ENCODE results near the gene CD2BP2. TPM values are rescaled to one million over a fixed set of nuclear protein-coding genes. Genes with fewer than 3 reads are reported as not detected.

Gene CD2BP2
- polyA plus RNA-seq, 1 donor from 2014 or later, result 42.7 TPM

DNA sequence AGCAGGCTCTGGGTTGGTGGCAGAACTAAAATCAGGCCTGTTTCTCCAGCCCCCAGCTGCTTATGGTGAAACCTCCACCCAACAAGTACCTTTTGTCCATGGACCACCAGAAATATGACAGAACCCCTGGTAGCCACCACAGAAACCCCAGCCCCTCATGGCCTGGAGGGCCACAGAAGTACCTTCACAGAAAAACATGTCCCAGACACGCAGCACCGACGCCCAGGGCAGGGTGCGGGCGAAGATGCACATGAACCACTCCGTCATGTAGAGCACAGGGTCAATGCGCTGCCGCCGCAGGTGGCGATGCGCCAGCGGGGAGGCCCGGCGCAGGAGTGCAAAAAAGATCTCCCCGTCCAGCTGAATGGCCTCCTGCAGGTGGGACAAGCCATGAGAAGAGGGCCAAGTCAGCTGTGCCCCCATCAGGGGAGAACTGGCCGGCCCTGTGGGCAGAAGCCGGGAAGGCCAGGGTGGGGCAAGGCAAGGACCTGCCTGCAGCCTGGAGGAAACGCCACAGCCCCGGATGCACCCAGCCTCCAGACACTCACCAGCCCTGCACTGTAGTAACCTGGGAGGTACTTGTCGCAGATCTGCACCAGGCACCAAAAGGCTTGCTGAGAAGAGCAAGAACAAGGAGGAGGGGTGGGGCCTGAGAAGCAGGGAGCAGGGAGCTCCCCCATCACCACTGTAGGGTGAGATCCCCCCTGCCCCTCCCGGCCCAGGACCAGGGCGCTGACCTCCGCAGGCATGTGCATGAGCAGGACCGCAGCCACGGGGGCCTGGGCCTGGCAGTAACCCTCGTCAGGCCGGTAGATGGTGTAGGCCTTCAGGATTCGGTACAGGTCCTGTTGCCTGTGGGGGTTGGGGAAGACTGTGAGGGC lies 4.1 kb upstream of the CD2BP2 start:
- Mint-ChIP-seq H3K27me3 (no peaks in the 10 kb centered on the region), H3K9me3 (no peaks in the 10 kb centered on the region), H3K4me3 (no peak overlapping the region), H3K4me1 (peaks cover 9 to 12% (median 11%) of the 10 kb centered on the region in 3 donors), H3K27ac (peak overlapping the region in 1 of 3 donors; percentile 63), H3K36me3 (no peaks in the 10 kb centered on the region)

- H3K36me3 Mint-ChIP-seq, result no peaks in the 10 kb centered on the region
Observed at GRCh38 chr16:30358577-30358936, 3.4 kb upstream of the CD2BP2 start.

GRCh38 chr16:30357715-30358576 lies 2.8 kb upstream of the CD2BP2 start:
- peak overlapping the region in 1 of 4 donors; percentile 9 for H3K4me3 Mint-ChIP-seq
- peaks cover 11 to 14% (median 12%) of the 10 kb centered on the region in 3 donors for H3K4me1 Mint-ChIP-seq
- H3K27ac Mint-ChIP-seq, result no peak overlapping the region
- peaks cover 1% of the 10 kb centered on the region for H3K36me3 Mint-ChIP-seq
- H3K9me3 Mint-ChIP-seq, result no peaks in the 10 kb centered on the region
- H3K27me3 Mint-ChIP-seq, result no peaks in the 10 kb centered on the region

More at GRCh38 chr16:30358577-30358936, 3.4 kb upstream of the CD2BP2 start:
- Mint-ChIP-seq H3K27ac (peak overlapping the region in 1 of 3 donors; percentile 63), H3K4me3 (no peak overlapping the region), H3K4me1 (peaks cover 11 to 13% (median 12%) of the 10 kb centered on the region in 3 donors), H3K9me3 (no peaks in the 10 kb centered on the region), H3K27me3 (no peaks in the 10 kb centered on the region)

GRCh38 chr16:30357085-30357714 lies 2.1 kb upstream of the CD2BP2 start:
- Mint-ChIP-seq H3K9me3 (no peaks in the 10 kb centered on the region), H3K4me3 (peak overlapping the region in 2 of 4 donors; percentile 9 to 98), H3K27ac (peak overlapping the region in 1 of 3 donors; percentile 92), H3K27me3 (no peaks in the 10 kb centered on the region), H3K36me3 (peaks cover 2% of the 10 kb centered on the region), H3K4me1 (peaks cover 11 to 14% (median 12%) of the 10 kb centered on the region in 3 donors)

GRCh38 chr16:30356401-30357084 lies 1.4 kb upstream of the CD2BP2 start:
- Mint-ChIP-seq H3K4me1 (peaks cover 12 to 14% (median 13%) of the 10 kb centered on the region in 3 donors), H3K27ac (peak overlapping the region; percentile 92 to 99 (median 97)), H3K4me3 (peak overlapping the region; percentile 77 to 99 (median 96)), H3K9me3 (no peaks in the 10 kb centered on the region), H3K27me3 (no peaks in the 10 kb centered on the region), H3K36me3 (peaks cover 2% of the 10 kb centered on the region)

DNA sequence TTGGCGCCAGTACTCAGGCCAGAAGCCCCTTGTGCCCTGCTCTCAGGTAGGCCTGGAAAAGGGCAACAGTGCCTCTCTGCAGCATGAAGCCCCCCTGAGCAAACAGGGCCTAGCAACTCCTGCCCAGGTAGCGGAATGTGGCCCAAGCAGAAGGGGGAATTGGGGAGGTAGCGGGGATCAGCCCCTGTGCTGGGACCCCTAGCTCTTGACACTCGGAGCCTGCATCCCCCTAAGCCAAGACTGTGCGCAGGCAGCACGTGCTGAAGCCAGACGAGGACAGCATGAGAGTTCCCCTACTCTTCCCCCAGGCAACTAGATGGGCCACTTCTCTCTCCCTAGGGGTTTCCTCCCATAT lies 823 bp upstream of the CD2BP2 start:
- peak overlapping the region; percentile 94 to 99 (median 98) for H3K4me3 Mint-ChIP-seq
- H3K36me3 Mint-ChIP-seq, result peaks cover 3% of the 10 kb centered on the region
- no peaks in the 10 kb centered on the region for H3K27me3 Mint-ChIP-seq
- no peaks in the 10 kb centered on the region for H3K9me3 Mint-ChIP-seq
- H3K27ac Mint-ChIP-seq, result peak overlapping the region; percentile 92 to 99 (median 97)
- H3K4me1 Mint-ChIP-seq, result peaks cover 16 to 18% (median 17%) of the 10 kb centered on the region in 3 donors

GRCh38 chr16:30354423-30355143 lies 525 bp downstream of the CD2BP2 start:
- peaks cover 29 to 30% (median 29%) of the 10 kb centered on the region in 3 donors for H3K4me1 Mint-ChIP-seq
- H3K27me3 Mint-ChIP-seq, result no peaks in the 10 kb centered on the region
- peak overlapping the region; percentile 92 to 99 (median 97) for H3K27ac Mint-ChIP-seq
- H3K9me3 Mint-ChIP-seq, result no peaks in the 10 kb centered on the region
- peaks cover 9% of the 10 kb centered on the region for H3K36me3 Mint-ChIP-seq
- H3K4me3 Mint-ChIP-seq, result peak overlapping the region; percentile 94 to 99 (median 98)

DNA sequence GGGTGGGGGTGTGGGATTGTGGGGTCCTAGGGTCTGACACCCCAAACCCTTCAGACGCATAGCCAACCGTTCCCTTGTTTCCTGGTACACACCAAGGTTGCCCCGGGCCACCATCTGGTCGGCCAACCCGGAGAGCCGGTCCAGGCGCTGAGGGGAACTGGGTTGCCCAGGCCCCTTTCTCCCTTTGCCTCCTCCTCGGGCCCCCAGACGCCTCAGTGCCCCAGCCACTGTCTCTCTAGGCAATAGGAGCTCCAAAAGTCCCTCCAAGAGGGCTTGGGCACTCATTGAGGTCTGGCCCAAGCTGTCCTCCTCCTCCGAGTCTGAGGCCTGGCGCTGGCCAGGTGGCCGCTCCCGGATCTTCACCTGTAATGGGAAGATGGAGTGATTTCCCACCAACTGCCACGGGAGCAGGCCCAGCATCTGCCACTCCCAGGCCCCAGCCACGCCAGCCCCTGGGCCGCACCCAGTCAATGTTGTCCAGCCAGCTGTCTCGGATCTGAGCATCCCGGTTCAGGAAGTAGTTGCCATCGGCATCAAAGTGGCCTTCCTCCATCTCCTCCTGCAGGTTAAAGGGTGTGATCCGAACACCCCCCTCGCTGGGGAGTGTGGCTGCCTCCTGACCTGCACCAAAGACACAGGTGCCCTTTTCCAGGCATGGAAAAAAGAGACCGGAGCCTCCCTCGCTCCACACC lies 1.5 kb downstream of the CD2BP2 start:
- Mint-ChIP-seq H3K4me3 (peak overlapping the region; percentile 94 to 99 (median 98)), H3K36me3 (peaks cover 9% of the 10 kb centered on the region), H3K27ac (peak overlapping the region in 2 of 3 donors; percentile 53 to 92), H3K27me3 (no peaks in the 10 kb centered on the region), H3K9me3 (no peaks in the 10 kb centered on the region), H3K4me1 (peaks cover 37 to 38% (median 37%) of the 10 kb centered on the region in 3 donors)

GRCh38 chr16:30352488-30353401 lies 2.4 kb downstream of the CD2BP2 start:
- H3K27ac Mint-ChIP-seq, result peak overlapping the region; percentile 16 to 79 (median 53)
- H3K4me3 Mint-ChIP-seq, result peak overlapping the region; percentile 12 to 80 (median 62)
- peaks cover 9% of the 10 kb centered on the region for H3K36me3 Mint-ChIP-seq
- no peaks in the 10 kb centered on the region for H3K9me3 Mint-ChIP-seq
- no peaks in the 10 kb centered on the region for H3K27me3 Mint-ChIP-seq
- peaks cover 37 to 39% (median 37%) of the 10 kb centered on the region in 3 donors for H3K4me1 Mint-ChIP-seq

DNA sequence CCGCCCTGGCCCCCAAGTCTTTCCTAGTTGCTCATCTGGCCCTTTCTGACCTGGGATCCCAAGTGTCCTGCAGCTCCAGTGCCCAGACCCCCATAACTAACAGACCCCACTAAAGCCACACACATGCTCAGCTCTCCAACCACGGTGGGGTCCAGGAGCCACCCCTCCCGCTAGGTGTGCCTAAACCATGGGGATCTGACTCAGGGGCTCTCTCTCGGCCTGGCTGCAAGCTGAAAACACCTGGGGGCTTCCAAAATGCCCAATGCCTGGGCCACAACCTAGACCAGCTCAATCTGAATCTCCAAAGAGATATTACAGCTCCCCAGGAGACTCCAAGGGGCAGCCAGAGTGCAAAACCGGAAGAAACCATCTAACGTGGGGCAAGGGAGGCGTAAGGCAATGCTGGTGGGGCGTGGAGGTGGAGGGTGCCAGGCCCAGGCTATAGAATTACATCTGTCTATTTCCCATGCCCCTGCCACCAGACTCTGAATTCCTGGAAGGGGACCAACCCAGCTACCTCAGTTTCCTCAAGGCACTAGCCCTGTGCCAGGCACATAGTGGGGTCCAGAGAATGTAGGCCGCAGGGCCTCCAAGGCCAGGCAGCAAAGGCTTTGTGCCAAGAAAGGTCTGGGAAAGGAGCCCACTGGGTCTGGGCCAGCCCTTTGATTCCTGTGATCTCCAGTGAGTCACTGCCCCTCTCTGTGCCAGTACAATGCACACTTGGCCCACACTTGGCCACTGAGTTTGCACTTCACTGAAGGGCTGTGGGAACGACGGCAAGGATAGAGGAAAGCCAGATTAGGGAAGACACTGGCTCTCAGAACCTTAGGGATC lies 3.3 kb downstream of the CD2BP2 start:
- peak overlapping the region in 2 of 3 donors; percentile 16 to 79 for H3K27ac Mint-ChIP-seq
- peaks cover 9% of the 10 kb centered on the region for H3K36me3 Mint-ChIP-seq

GRCh38 chr16:30351001-30351441 lies 4.1 kb downstream of the CD2BP2 start:
- Mint-ChIP-seq H3K9me3 (no peaks in the 10 kb centered on the region), H3K27ac (peak overlapping the region in 2 of 3 donors; percentile 21 to 79), H3K4me1 (peaks cover 34 to 37% (median 34%) of the 10 kb centered on the region in 3 donors), H3K27me3 (no peaks in the 10 kb centered on the region), H3K36me3 (peaks cover 9% of the 10 kb centered on the region), H3K4me3 (peak overlapping the region in 2 of 4 donors; percentile 80 to 83)

More for the DNA sequence above, 3.3 kb downstream of the CD2BP2 start:
- Mint-ChIP-seq H3K4me1 (peaks cover 37 to 39% (median 37%) of the 10 kb centered on the region in 3 donors), H3K9me3 (no peaks in the 10 kb centered on the region), H3K4me3 (peak overlapping the region in 2 of 4 donors; percentile 47 to 80), H3K27me3 (no peaks in the 10 kb centered on the region)
